Measurements from ENCODE around the gene NXT1. TPM values are rescaled to one million over a fixed set of nuclear protein-coding genes. Genes with fewer than 3 reads are reported as not detected.

The NXT1 gene
- total and polyA plus RNA-seq, 10 of the 15 experiments (the other 5 are each of a cell fraction or from before 2014, with no cell fraction given): 10.2 to 66.7 (median 44.0) TPM

GRCh38 chr20:23350904-23351838 lies 580 bp downstream of the NXT1 start (continued):
- no peak for TF ChIP-seq NRF1 (conservative IDR thresholded peaks at IDR 0.05; ENCODE audit: low read depth, low read length)
- TF ChIP-seq, protein P1, sequence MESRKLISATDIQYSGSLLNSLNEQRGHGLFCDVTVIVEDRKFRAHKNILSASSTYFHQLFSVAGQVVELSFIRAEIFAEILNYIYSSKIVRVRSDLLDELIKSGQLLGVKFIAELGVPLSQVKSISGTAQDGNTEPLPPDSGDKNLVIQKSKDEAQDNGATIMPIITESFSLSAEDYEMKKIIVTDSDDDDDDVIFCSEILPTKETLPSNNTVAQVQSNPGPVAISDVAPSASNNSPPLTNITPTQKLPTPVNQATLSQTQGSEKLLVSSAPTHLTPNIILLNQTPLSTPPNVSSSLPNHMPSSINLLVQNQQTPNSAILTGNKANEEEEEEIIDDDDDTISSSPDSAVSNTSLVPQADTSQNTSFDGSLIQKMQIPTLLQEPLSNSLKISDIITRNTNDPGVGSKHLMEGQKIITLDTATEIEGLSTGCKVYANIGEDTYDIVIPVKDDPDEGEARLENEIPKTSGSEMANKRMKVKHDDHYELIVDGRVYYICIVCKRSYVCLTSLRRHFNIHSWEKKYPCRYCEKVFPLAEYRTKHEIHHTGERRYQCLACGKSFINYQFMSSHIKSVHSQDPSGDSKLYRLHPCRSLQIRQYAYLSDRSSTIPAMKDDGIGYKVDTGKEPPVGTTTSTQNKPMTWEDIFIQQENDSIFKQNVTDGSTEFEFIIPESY (IDR thresholded peaks at IDR 0.05): no peak
- TF ChIP-seq E2F4 (IDR thresholded peaks at IDR 0.05; ENCODE audit: low read depth, low read length): no peak
- TF ChIP-seq, protein P2, sequence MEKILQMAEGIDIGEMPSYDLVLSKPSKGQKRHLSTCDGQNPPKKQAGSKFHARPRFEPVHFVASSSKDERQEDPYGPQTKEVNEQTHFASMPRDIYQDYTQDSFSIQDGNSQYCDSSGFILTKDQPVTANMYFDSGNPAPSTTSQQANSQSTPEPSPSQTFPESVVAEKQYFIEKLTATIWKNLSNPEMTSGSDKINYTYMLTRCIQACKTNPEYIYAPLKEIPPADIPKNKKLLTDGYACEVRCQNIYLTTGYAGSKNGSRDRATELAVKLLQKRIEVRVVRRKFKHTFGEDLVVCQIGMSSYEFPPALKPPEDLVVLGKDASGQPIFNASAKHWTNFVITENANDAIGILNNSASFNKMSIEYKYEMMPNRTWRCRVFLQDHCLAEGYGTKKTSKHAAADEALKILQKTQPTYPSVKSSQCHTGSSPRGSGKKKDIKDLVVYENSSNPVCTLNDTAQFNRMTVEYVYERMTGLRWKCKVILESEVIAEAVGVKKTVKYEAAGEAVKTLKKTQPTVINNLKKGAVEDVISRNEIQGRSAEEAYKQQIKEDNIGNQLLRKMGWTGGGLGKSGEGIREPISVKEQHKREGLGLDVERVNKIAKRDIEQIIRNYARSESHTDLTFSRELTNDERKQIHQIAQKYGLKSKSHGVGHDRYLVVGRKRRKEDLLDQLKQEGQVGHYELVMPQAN (conservative IDR thresholded peaks at IDR 0.05): peak; percentile 81
- TF ChIP-seq RAD21 (IDR thresholded peaks at IDR 0.05; ENCODE audit: insufficient read depth, low read depth, low read length): no peak
- TF ChIP-seq TBL1XR1 (IDR thresholded peaks at IDR 0.05; ENCODE audit: low read depth, low read length): no peak
- TF ChIP-seq E2F8 (IDR thresholded peaks at IDR 0.05; ENCODE audit: low read depth, partially characterized antibody): no peak
- TF ChIP-seq MEF2A (IDR thresholded peaks at IDR 0.05; ENCODE audit: insufficient read depth, low read depth, low read length): no peak
- TF ChIP-seq SP1 (IDR thresholded peaks at IDR 0.05; ENCODE audit: low read depth, low read length): no peak
- TF ChIP-seq NR2C1 (IDR thresholded peaks at IDR 0.05): no peak
- no peak for TF ChIP-seq WRNIP1 (IDR thresholded peaks at IDR 0.05; ENCODE audit: borderline replicate concordance, low read depth, low read length)
- TF ChIP-seq KDM1A (IDR thresholded peaks at IDR 0.05; ENCODE audit: borderline replicate concordance): no peak
- no peak for TF ChIP-seq ZBTB11 (CRISPR knock-in tag; IDR thresholded peaks at IDR 0.05)
- no peak for TF ChIP-seq BMI1 (IDR thresholded peaks at IDR 0.05; ENCODE audit: borderline replicate concordance)
- TF ChIP-seq ATF2 (IDR thresholded peaks at IDR 0.05; ENCODE audit: low read length): no peak; the same call in 1 of the 2 replicates

Data from GM12878 (cell line).